GM12891 (cell line): ENCODE results near the gene REXO4.
"Not testable (repeated sequence)": the region's sequence is repeated elsewhere in the genome, so short reads cannot be mapped to it uniquely, and the experiment has no call there.

Experiments used
- DNase-seq: peaks from one replicate; pipeline ENCODE4 v3.0.0; 2011; ENCODE audit warnings: low spot score; ENCODE audit not compliant: insufficient read length
- FAIRE-seq: peaks from 2 replicates; lab custom pipeline; 2011; peaks lifted over from hg19 to GRCh38; lab: Jason Lieb, UNC
- PAX5 ChIP-seq: IDR thresholded peaks from 2 replicates; pipeline ENCODE4 v1.6.1; 2011; ENCODE audit warnings: low read length, moderate library complexity, mild to moderate bottlenecking; ENCODE audit not compliant: insufficient read depth, severe bottlenecking
- POLR2A ChIP-seq: IDR thresholded peaks from 2 replicates; pipeline ENCODE4 v1.6.1; 2011; ENCODE audit warnings: low read depth, low read length, control low read depth
- POLR2AphosphoS5 ChIP-seq: IDR thresholded peaks from 2 replicates; pipeline ENCODE4 v1.6.1; 2011; ENCODE audit warnings: low read depth, low read length, control low read depth
- POU2F2 ChIP-seq: IDR thresholded peaks from 2 replicates; pipeline ENCODE4 v1.6.1; 2011; ENCODE audit warnings: low read depth, mild to moderate bottlenecking, control low read depth, low read length, moderate library complexity
- SPI1 ChIP-seq: IDR thresholded peaks from 2 replicates; pipeline ENCODE4 v1.6.1; 2011; ENCODE audit warnings: low read depth, low read length, control low read depth
- TAF1 ChIP-seq: IDR thresholded peaks from 2 replicates; pipeline ENCODE4 v1.6.1; 2011; ENCODE audit warnings: low read depth, low read length, control low read depth

REXO4 gene

DNA sequence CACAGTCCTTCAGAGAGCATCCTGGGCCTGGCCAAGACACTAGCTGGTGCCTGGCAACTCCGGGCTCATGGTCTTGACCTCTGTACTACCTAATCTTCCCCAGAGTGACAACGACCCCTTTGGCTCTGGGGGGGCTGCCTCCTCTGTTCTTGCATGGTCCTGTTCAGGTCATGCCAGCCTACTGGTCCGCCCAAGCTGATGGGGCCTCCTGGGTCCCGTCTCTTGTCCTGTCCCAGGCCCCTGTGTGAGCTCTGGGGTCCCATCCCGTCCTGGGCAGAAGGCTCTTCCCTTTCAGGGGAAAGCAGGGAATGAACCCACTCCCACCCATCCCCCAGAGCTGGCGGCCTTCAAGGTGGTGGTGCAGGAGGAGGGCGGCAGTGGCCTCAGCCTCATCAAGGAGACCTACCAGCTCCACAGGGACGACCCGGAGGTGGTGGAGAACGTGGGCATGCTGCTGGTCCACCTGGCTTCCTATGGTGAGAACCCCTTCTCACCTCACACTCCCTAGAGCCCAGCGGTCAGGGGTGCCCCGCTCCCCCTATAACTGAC lies 13.3 kb downstream of the REXO4 start:
- FAIRE-seq: no peak
- DNase-seq: no peak

GRCh38 chr9:133403766-133404453 lies 13.9 kb downstream of the REXO4 start:
- no peak for TF ChIP-seq TAF1
- no peak for TF ChIP-seq POU2F2
- TF ChIP-seq POLR2A: peak; percentile 27; the same call in 1 of the 2 replicates
- TF ChIP-seq SPI1: no peak
- TF ChIP-seq POLR2AphosphoS5: no peak; the same call in 1 of the 2 replicates
- FAIRE-seq: no peak
- DNase-seq: peak; percentile 59

More for the DNA sequence above, 13.3 kb downstream of the REXO4 start:
- TF ChIP-seq POU2F2: no peak
- TF ChIP-seq POLR2A: no peak
- TF ChIP-seq PAX5: no peak
- TF ChIP-seq SPI1: no peak
- TF ChIP-seq TAF1: no peak
- no peak for TF ChIP-seq POLR2AphosphoS5

DNA sequence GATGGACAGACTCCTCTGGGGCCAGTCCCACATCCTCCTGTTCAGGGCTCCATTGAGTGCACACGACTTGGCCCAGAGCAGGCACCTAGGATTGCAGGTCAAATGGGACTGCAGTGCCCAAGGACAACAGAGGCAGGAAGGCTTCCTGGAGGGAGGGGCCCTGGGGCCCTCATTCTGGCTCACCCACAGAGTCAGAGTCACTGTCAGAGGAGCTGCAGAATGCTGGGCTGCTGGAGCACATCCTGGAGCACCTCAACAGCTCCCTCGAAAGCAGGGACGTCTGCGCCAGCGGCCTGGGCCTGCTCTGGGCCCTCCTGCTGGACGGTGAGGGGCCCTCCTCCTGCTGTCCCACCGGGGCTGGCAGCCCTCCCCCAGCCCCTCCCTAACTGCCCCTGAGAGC lies 15.1 kb downstream of the REXO4 start:
- no peak for DNase-seq
- no peak for FAIRE-seq
- TF ChIP-seq POLR2AphosphoS5 (no peak), TAF1 (no peak), PAX5 (no peak), POLR2A (no peak), POU2F2 (no peak)

DNA sequence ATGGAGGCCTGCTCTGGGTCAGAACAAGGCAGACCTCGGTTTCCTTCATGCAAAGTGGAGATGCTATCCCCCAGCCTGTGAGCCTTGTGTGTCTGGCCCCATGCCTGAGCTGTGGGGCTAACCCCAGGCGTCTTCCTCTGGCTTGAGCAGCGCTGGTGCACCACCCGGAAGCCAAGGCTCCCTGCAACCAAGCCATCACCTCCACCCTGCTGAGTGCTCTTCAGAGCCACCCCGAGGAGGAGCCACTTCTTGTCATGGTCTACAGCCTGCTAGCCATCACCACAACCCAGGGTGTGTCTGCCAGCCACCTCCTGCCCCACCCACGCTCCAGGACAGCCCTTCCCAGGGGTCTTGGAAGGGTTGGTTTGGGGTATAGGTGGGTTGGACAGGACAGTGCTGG lies 16.2 kb downstream of the REXO4 start:
- FAIRE-seq: no peak
- TF ChIP-seq POLR2AphosphoS5 (0 out of 2 replicates have a peak, but pooled peaks have one; percentile 13), SPI1 (no peak)
- no peak for DNase-seq

DNA sequence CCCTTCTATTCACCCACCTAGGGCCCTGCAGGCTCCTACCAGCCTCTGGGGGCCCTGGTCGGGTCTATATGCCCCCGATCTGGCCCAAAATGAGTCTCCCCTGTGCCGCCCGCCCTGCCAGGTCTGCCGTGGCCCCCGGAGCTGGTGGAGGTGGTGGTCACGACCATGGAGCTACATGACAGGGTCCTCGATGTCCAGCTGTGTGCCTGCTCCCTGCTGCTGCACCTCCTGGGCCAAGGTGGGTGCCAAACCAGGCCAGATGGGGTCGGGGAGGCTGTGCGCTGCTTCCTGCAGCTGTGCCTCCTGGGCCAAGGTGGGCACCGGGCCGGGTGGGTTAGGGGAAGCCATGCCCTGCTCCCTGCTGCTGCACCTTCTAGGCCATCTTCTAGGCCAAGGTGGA lies 17.5 kb downstream of the REXO4 start:
- no peak for TF ChIP-seq TAF1
- TF ChIP-seq PAX5: no peak
- no peak for TF ChIP-seq POU2F2
- no peak for TF ChIP-seq SPI1
- TF ChIP-seq POLR2A: peak; percentile 24; the same call in 1 of the 2 replicates
- TF ChIP-seq POLR2AphosphoS5: no peak
- DNase-seq: no peak
- no peak for FAIRE-seq

DNA sequence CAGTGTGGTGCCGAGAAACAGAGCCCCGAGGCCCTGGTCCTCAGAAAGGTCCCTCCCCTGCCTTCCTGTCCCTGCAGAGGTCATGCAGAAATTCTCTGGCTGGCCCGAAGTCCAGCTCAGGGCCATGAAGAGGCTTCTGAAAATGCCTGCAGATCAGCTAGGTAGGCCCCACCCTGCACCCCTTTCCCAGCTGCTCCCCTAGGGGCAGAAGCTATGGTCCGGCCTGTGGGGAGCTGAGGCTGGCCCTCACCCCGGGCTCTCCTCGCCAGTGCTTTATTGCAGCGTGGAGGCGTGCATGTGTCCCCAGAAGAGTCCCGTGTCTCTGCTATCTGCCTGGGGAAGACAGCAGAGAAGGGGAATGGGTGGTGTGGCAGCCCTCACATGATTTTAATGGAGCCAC lies 19.9 kb downstream of the REXO4 start:
- TF ChIP-seq POLR2A: no peak
- DNase-seq: no peak
- no peak for FAIRE-seq

DNA sequence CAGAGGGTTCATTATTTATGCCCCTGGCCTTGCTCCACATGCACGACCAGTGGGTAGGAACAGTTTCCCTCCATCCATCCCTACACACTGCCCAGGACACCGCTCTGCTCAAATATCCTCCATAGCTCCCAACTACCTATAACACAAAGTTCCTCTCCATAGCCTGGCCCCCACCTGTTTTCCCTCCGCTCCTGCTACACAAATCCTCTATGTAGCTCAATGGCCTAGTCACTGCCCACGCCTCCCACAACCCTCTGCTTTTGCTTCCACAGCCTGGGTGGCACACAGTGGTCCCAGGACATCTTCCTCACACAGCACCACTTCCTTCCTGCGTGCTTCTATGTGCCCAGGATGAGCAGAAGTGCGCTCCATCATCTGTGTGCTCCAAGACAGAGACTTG lies 20.4 kb downstream of the REXO4 start:
- DNase-seq: no peak
- TF ChIP-seq POLR2AphosphoS5 (no peak), TAF1 (no peak)
- no peak for FAIRE-seq

DNA sequence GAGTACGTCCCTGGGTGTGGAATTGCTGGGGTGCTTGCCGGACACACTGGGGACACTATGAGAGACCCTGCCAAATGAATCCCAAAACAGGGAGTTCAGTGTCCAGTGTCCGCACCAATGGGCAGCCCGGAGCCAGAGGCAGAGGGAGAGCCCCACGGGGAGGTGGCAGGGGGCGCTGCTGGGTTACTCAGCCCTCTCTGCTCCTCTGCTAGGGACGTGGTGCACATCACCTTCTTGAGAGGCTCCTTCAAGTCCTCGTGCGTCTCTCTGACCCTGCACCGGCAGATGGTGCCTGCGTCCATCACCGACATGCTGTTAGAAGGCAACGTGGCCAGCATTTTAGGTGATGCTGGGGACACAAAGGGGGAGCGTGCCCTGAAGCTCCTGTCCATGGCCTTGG lies 20.9 kb downstream of the REXO4 start:
- TF ChIP-seq SPI1 (no peak), POLR2A (no peak), POU2F2 (no peak), POLR2AphosphoS5 (no peak), TAF1 (no peak), PAX5 (no peak)
- DNase-seq (no peak), FAIRE-seq (no peak)

DNA sequence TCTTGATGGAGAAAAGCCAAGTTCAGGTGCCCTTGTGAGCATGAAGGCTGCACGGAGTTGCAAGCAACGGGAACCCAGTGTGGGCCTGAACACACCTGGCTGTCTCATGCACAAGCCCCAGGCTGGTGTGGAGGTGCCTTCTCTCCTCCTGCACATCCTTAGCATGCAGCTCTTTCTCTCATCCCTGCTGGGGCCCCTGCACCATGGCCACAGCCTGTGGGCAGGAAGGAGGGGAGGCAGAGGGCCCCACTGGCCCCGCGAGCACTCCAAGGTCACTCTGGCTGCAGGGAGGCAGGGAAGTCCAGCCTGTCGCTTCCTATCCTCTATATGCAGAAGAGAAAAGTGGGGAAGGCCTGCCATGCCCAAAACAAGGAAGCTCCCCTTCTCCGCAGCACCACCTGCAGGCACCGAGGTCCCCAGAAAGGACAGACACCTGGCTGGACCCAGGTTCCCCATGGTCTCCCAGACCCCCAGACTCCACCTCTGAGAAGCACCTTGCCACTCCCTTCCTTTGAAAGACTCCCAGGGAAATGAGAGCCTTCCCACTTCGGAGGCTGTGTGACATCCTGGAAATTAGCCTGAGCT lies 23.0 kb downstream of the REXO4 start:
- FAIRE-seq (no peak), DNase-seq (no peak)
- TF ChIP-seq TAF1 (no peak), POU2F2 (no peak), POLR2A (no peak), PAX5 (no peak), SPI1 (no peak), POLR2AphosphoS5 (no peak)

GRCh38 chr9:133393399-133393798 lies 24.4 kb downstream of the REXO4 start:
- FAIRE-seq: no peak
- TF ChIP-seq POLR2AphosphoS5 (no peak), POU2F2 (no peak), TAF1 (no peak), POLR2A (no peak), PAX5 (no peak), SPI1 (no peak)
- no peak for DNase-seq

DNA sequence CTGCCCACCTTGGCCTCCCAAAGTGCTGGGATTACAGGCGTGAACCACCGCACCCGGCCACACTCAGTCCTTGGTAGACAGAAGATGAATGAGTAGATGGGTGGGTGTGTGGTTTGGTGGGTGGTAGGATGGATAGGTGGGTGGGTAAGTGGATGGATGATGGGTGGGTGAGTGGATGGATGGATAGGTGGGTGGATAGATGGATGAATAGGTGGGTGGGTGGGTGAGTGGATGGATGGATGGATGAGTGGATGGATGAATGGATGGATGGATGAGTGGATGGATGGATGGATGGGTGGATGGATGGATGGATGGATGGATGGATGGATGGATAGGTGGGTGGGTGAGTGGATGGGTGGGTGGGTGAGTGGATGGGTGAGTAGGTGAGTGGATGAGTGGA lies 25.5 kb downstream of the REXO4 start:
- not testable (repeated sequence) for FAIRE-seq, DNase-seq

DNA sequence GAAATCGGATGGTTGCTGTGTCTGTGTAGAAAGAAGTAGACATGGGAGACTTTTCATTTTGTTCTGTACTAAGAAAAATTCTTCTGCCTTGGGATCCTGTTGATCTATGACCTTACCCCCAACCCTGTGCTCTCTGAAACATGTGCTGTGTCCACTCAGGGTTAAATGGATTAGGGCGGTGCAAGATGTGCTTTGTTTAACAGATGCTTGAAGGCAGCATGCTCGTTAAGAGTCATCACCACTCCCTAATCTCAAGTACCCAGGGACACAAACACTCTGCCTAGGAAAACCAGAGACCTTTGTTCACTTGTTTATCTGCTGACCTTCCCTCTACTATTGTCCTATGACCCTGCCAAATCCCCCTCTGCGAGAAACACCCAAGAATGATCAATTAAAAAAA lies 26.4 kb downstream of the REXO4 start:
- DNase-seq: not testable (repeated sequence)

More for the DNA sequence above, 26.4 kb downstream of the REXO4 start:
- FAIRE-seq: not testable (repeated sequence)
